Fibroblast of the aortic adventitia (primary cell): ENCODE results near the gene ECHS1. TPM values are rescaled to one million over a fixed set of nuclear protein-coding genes. Genes with fewer than 3 reads are reported as not detected.

ENCODE experiments used
- DNase-seq: peaks from one replicate; pipeline ENCODE4 v3.0.0-alpha.2; 2010; ENCODE audit warnings: low read depth
- H3K4me3 ChIP-seq: 2 replicates; pipeline ENCODE4 v1.5.1; 2011; ENCODE audit warnings: low read depth, mild to moderate bottlenecking, control low read depth, low read length, moderate library complexity
- CTCF ChIP-seq: IDR thresholded peaks from 2 replicates; pipeline ENCODE4 v1.5.1; 2011; ENCODE audit warnings: mild to moderate bottlenecking, low read length, control low read depth, inconsistent platforms; ENCODE audit not compliant: insufficient read depth
- total RNA-seq: library from RNA; depleted of rRNA; stranded (reverse); fragments of >200 nt; gene quantifications from 2 replicates; pipeline ENCODE4 v1.2.3, GENCODE V29; 2012; ENCODE audit warnings: low replicate concordance

The ECHS1 gene
- total RNA-seq, 1 donor = 47.3 TPM

- no peak overlapping the region for H3K4me3 ChIP-seq
- no peak for TF ChIP-seq CTCF
- DNase-seq = no peak
These were observed 21.5 kb downstream of the ECHS1 start for GRCh38 chr10:133351408-133352318.

GRCh38 chr10:133350950-133351329 is 22.2 kb downstream of the ECHS1 start:
- DNase-seq = no peak
- no peak overlapping the region for H3K4me3 ChIP-seq
- TF ChIP-seq CTCF = no peak

- no peak for DNase-seq
- TF ChIP-seq CTCF = no peak
- H3K4me3 ChIP-seq = no peak overlapping the region
These were observed 22.7 kb downstream of the ECHS1 start for GRCh38 chr10:133350283-133350949.

- H3K4me3 ChIP-seq = no peak overlapping the region
- DNase-seq = no peak
- no peak for TF ChIP-seq CTCF
These were observed 23.6 kb downstream of the ECHS1 start for GRCh38 chr10:133349577-133350011.

GRCh38 chr10:133349160-133349568 is 24.0 kb downstream of the ECHS1 start:
- H3K4me3 ChIP-seq = no peak overlapping the region
- DNase-seq = no peak
- TF ChIP-seq CTCF = no peak

- no peak overlapping the region for H3K4me3 ChIP-seq
- no peak for DNase-seq
- no peak for TF ChIP-seq CTCF
These were observed 25.2 kb downstream of the ECHS1 start for GRCh38 chr10:133347710-133348517.
